ENCODE measurements around the gene ZBTB16.

DNA sequence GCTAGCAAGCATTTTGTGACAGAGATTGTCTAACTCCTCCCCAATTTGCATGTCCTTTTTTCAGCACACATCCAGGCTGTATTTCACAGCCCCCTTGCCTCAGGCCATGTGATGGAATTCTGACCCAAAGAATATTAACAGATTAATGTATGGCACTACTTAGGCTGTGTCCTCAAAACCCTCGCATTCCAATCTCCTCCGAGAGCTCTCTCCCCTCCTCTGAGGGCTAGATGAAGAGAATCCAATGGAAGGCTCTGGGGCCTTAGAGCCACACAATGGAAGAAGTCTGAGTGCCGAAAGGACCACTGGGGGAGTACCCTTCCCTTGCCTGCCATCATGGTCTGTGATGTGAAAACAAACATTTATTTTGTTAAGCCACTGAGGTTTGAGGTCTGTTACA lies 223.0 kb downstream of the ZBTB16 start:
- TF ChIP-seq POLR2A (IDR thresholded peaks at IDR 0.05; ENCODE audit: low read length) (no peak), GATA1 (IDR thresholded peaks at IDR 0.05; ENCODE audit: low read depth, low read length) (no peak)

Data from erythroblast (primary cell).